Measurements from ENCODE around the gene DCP1A.
"Not testable (repeated sequence)": the region's sequence is repeated elsewhere in the genome, so short reads cannot be mapped to it uniquely, and the experiment has no call there.

DCP1A gene

DNA sequence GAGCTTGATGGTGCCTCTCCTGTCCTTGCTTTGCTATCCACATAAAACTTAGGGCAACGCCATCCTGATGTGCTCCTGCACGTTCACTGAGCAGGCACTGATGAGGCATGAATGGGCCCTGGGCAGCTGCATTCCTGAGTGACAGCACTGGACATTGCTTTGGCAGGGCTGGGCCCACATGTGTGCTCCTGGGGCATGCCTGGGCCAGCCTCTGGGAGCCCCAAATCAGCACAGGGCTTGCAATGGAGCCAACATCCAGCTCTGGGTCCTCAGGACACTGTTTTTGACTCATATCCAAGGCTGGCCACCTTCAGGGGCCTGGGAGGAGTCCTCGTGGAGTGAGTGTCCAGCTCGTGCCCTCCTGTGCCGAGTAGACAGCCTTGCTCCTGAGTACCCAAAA lies 85.6 kb downstream of the DCP1A start:
- FAIRE-seq: no peak

- no peak for FAIRE-seq
Measured at GRCh38 chr3:53260286-53260785, 87.0 kb downstream of the DCP1A start.

GRCh38 chr3:53259427-53260259 lies 87.7 kb downstream of the DCP1A start:
- FAIRE-seq: no peak

GRCh38 chr3:53258600-53259426 lies 88.5 kb downstream of the DCP1A start:
- no peak for FAIRE-seq

DNA sequence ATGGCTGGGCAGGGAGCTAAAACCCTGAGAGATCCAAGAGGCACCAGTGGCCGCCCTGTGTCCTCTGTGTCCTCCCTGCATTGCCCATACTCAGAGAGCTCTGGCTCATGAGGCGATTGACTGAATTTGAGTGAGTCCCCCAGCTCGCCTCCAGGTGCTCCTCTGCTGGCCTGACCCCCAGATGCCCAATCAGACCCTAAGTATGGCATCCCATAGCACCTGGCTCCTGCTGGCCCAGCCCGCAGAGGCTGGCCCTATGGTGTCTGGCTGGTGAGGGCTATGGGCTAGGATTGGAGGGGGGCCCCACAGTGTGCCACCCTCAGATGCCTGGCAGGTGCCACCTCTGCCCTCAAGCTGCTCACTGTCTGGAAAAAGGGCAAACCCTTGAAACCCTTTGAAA lies 89.9 kb downstream of the DCP1A start:
- FAIRE-seq: no peak

DNA sequence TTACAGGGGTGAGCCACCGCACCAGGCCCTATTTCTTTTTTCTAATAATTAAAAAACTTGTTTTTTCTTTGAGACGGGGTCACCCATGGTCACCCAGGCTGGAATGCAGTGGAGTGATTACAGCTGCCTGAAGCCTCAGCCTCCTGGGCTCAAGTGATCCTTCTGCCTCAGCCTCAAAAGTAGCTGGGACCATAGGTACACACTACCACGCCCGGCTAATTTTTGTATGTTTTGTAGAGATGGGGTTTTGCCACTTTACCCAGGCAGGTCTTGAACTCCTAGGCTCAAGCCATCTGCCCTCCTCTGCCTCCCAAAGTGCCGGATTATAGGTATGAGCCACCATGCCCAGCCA lies 90.7 kb downstream of the DCP1A start:
- no peak for FAIRE-seq

- FAIRE-seq: no peak
Measured at GRCh38 chr3:53255775-53256703, 91.3 kb downstream of the DCP1A start, which contains the start of gene TKT. Gene TKT, minus strand, starts transcription at chr3:53256022. Its CDS starts 80 bp downstream, at chr3:53255942.

GRCh38 chr3:53255423-53255774 lies 91.9 kb downstream of the DCP1A start:
- FAIRE-seq: no peak

DNA sequence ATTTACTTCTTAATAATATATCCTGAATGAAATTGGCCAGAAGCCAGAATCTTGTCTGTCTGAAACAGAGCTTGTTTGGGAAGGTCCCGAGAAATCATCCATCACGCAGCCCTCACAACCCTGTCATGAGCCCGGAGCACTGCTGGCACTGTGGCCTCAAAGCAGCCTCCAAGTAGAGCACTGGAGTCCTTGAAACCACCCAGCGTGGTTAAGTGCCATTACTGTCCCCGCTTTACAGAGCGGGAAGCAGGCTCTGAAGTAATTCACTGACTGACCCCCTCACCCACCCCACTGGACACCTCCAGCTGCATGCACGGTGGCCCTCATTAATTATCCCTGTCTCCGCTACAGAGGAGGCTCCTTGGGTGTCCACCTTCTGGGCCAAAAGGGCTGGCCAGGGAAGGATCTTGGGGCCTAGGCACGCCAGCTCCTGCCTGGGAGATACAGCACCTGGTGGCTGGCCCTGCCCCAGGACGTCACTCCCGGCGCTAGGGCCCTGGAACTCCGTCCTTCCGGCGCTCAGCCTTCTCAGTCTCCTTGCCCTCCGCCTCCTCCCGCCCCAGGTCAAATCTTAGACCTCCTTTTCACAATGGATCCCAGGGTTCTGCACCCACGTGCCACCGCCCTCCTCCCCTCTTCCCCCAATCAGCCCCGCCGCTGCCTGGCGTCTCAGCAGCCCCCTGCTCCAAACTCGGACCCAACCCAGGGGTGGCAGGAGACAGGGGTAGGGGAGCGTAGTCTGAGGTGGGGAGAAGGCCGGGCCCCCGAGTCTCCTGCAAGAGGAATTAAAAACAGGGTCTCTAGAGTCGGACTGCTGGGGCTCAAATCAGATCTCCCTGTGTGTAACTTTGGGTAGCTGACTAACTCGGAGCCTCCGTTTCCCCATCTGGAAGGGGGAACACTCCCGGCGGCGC lies 92.6 kb downstream of the DCP1A start:
- no peak for FAIRE-seq

DNA sequence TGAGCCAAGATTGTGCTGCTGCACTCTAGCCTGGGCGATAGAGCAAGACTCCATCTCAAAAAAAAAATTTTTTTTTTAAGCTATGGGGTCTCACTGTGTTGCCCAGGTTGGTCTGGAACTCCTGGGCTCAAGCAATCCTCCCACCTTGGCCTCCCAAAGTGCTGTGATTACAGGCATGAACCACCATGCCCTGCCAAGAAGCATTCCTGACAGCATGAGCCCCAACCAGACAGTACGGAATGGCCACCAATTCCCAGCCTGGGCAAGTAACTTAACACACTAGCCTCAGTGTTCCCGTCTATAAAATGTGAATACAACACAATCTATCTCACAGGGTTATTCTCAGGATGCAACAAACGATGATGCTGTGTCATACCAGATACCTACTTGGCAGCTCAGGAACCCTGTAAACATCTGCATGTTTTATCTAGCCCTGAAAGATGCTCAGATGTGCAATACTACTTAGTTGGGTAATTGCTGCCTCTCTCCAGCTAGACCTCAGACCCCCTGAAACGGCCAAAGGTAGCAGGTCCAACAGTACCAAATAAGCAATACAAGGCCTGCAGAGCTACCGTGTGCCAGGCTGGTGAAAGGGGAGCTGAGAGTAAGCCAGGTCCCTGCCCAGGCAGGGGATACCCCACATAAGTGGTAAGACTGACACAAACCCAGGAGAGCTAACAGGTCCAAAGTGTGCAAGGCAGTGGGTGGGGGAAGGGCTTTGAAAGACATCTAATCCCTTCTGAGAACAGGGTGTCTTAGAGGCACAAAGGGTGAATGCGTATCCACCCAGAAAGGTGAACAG lies 93.4 kb downstream of the DCP1A start:
- no peak for FAIRE-seq

- not testable (repeated sequence) for FAIRE-seq
Measured at GRCh38 chr3:53252947-53253322, 94.4 kb downstream of the DCP1A start.

DNA sequence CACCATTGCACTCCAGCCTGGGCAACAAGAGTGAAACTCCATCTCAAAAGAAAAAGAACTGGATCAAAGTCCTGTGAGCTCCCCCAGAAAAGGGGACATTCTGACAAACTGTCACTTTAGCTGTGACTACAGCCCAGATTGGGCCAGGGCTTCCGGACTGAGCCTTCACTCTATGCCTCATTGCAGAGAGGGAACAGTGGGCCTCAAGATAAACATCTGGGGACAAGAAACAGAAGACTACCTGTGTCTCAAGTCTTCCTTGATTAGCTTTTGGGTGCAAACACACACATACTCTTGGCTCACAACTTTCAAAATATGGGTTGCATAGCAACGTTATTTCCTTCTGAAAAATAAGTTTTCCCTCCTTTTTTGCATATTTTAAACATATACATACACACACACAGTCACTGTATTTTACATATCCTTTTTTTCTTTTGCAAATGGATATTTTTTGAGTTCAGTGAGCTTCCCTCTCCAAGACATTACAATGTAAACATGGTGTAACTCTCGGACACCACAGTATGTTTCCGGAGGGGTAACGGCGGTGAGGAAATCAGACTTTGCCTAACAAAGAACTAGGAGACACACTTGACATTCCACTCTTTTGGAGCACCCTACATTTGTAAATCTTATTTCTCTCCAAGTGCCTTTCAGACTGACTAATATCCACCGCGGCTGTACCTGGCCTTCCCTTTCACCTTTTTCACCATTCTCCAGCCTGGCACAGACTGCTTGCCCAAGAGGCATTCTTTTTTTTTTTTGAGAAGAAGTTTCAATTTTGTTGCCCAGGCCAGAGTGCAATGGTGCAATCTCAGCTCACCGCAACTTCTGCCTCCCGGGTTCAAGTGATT lies 95.0 kb downstream of the DCP1A start:
- no peak for FAIRE-seq

DNA sequence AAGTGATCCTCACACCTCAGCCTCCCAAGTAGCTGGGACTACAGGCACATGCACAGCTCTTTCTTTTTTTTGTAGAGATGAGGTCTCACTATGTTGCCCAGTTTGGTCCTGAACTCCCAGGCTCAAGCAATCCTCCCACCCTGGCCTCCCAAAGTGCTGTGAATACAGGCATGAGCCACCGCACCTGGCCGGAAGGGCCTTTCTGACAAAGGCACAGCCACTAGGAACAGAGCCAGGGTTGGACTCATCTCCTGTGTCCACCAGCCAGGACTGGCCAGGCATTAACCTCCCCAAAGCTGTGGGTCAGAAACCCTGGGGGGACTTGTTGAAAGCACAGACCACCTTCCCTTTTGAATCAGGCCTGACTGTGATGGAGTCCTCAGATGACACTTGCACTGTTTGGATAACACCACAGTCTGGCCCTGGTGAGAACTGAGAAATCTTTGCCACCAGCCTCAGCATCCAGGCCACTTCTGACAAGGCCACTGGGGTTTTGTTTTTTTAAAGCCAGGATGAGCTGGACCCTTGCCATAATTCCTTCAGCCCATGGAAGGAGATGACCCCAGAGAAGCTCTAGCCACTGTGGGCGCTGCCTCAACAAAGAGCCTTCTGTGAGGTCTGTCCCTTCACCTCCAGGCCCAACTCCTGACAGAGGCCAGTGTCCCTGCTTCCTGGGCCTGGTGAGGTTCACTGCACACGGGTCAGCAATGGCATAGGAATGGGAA lies 96.3 kb downstream of the DCP1A start:
- no peak for FAIRE-seq

GRCh38 chr3:53250453-53250852 lies 96.9 kb downstream of the DCP1A start:
- FAIRE-seq: no peak

- FAIRE-seq: no peak
Measured at GRCh38 chr3:53248161-53248560, 99.2 kb downstream of the DCP1A start.

GRCh38 chr3:53247619-53248018 lies 99.7 kb downstream of the DCP1A start:
- FAIRE-seq: no peak

- FAIRE-seq: no peak
Measured at GRCh38 chr3:53244271-53244670, 103.1 kb downstream of the DCP1A start.

DNA sequence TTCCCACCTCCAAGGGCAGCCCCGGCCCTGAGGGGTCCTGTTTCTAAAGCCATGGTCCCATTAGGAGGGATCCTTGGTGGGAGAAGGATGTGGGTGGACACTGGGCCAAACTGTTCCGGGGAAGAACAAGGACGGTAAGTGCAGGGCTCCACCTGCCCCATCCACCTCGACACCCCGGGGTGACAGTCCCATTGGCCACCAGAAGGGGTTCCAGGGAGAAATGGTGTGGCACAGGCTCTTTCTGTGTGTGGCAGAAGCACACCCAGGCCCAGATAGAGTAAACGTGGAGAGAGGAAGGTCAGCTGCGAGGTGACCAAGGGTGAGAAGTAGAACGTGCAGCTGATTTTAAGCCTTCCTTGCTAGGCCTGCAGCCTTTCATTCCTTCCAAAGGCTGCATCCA lies 103.6 kb downstream of the DCP1A start:
- FAIRE-seq: no peak

DNA sequence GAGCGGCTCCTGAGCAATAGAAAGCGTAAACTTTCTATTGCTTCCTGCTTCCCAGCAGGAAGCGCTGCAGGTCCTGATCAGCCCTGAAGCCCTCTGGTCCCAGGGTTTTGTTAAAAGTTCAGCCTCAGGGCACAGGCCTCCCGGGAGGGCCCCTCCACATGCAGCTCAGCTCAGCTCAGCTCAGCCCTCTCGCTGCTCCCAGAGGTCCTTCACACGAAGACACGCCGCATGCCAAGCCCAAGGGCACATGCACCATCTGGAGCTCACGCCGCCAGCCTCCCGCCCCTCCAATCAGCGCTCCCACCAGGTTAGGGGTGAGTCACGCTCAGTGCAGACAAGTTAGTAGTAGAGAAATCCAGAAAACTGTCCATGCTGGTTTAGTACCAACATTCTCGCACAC lies 104.2 kb downstream of the DCP1A start:
- FAIRE-seq: no peak

All from G401.6 (cell line).